Stimulated activated CD8-positive, alpha-beta memory T cell treated with anti-CD3 and anti-CD28 coated beads, Interleukin-7, amount 100 ng/mL, for 24 hours (primary cell): ENCODE data around the gene DCK.

Source experiments
- DNase-seq: peaks from one replicate; pipeline ENCODE4 v3.0.0-alpha.2; 2020; ENCODE audit warnings: low read depth

DCK gene

DNA sequence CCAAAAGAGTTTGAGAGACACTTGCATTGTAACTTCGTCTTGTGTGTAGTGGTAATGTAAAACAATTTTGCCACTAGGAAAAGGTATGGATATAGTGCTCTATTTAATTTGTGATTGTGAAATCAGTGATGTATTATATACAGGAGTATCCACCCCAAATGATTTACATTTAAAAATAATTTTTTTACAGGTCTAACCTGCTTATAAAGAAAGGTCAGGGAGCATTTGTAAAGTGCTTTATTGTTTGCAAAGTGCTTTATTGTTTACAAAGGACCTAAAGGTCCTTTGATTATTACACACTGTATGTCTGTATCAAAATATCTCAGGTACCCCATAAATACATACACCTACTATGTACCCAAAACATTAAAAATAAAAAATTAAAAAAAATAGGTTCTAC lies 70.3 kb downstream of the DCK start:
- DNase-seq, result no peak

DNA sequence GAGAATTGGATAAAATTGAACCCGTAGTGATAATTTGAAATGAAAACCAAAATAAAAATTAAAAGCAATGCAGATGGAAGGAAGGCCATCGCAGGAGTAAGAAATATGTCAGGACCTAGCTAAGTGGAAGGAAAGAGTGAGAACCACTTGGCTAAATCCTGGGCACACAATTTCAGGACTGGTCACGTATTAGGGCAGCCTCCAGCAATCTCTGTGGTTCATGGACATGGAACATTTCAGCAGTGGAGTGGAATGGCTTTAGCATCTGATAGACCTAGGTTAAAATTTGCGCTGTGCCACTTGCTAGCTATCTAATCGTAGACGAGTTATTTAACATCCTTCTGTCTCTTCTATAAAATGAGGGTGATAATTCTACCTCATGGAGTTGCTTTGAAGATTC lies 71.1 kb downstream of the DCK start:
- no peak for DNase-seq

DNA sequence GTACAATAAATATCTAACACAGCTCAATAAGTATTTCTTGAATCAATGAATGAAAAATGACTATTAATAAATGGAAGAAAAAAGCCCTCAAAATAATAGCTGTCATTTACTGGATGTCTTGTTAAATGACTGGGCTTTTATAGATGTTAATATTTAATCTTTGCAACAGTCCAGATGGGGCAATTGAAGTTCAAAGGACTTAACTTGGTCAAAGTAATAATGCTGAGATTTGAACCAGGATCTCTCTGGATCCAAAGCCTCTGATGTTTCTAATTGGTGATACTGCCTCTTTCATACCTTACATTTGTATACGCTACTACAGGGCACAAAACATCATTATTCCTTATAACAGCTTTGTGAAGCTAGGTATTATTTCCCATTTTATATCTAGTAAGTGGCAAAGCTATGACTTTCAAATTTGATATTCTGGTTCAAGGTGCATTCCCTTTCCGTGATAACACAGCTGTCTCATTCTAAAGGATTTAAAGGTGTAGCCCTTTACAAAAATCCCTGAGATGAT lies 72.6 kb downstream of the DCK start:
- no peak for DNase-seq

DNA sequence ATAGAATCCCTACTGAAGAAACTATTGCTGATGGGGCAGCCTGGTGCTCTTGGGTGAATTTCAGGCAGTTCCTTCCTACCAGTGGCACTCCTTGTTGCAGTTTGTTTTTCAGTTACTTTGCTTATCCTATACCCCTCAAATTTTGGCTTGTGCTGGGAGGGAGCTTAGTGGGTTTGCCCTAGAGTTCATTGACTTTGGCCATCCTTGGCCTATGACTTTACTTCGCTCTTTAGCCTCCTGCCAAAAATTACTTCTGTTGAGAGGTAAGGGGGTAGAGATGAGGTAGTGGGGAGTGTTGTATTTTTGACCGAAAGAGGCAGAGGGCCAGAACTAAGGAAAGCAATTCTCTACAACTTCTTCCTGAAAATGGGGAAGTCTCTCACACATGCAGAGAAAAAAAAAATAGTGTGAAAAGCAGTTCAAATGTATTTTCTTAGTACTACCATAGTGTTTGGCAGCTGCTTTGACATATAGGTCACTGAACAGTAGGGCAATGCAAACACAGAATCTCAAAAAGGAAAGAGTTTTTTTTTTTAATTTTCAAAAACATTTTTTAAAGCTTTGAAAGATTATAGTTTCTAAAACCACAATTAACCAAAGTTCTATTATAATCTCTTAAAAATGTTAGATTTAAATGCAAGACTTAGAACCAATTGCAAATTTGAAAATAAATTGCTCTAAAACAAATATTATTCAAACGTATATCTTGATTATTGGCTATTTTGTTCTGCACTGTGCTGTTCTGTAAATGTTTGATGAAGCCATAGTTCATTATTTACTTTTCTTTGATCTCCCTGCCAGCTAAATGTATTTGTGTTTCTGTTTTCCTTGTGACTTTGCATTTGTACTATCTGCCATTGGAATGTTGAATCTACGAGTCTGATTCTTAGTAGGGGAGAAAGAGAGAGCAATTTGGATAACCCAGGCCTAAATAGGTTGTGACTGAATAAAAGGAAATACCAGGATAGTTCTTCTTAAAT lies 73.6 kb downstream of the DCK start:
- no peak for DNase-seq

DNA sequence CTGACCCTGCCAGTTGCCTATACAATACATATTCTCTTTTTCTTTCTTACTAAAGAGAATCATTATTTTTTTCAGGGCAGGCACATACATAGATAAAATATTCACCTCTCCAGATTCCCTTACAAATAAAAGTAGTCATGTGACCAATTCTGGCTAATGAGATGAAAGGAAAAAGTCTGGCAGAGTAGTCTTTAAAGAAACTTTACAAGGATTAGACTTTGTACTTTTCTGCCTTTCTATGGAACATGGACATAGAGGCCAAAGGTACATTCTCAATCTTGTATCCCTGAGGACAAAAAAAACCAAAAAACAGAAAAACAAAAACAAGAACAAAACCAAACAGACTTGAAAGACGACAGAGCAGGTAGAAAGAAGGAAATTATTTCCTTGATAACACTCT lies 75.6 kb downstream of the DCK start:
- no peak for DNase-seq

DNA sequence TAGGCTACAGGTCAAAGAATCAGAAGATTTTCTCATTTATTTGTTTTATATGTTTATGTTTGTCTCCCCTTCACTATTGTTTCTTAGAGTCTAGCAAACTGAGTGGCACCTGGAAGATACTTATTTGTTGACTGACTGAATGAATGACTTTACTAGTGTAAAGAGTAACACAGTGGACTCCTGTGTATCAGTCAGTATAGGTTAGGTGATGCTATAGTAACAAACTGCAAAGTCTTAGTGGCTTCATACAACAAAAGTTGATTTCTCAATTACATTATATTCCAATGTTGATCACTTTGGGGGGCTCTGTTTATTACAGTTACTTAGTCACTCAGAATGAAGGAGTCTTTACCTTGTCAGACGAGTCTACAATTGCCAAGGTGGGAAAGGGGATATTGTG lies 76.6 kb downstream of the DCK start:
- no peak for DNase-seq

DNA sequence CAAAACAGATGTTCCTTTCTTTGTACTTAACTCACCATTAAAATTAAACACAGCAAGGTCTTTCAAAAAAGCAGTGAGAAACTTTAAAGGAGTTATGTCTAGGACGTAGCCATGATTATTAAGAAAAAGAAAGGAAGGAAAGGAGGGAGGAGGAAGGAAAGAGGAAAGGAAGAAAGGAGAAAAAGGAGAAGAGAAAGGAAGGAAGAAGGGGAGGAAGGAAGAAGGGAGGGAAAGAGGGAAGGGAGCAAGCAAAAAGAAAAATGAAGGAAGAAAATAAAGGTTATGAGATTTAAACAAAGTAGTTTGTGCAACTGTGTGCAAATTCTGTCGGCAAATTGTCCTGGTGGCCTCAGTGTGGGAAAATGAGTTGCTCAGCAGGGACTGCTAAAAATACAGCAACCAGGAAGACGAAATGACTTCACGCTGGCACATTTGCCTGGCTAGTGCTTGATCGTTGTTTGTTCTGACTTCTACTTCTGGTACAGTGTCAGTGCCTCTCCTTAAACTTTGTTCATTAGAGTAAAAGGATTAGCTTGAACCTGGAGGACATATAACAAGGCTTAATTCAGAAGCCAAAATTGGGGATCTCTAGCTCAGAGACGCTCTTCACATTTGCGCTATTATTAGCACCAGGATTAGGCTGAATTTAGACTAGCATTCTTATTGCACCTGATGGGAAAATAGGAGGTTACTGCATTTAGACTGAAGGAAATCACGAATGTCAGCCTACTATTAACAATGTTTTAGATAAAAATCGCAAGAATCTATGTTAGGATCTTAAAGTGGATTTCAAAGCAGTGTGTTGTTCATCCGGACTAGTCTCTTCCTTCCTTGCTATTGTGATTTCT lies 81.2 kb downstream of the DCK start:
- no peak for DNase-seq
